ENCODE results near the gene HIGD1C. TPM values are rescaled to one million over a fixed set of nuclear protein-coding genes. Genes with fewer than 3 reads are reported as not detected.

HIGD1C gene
- total and polyA plus RNA-seq, 2 of the 8 experiments (the other 6 are each of a cell fraction or from before 2014, with no cell fraction given) = not detected

GRCh38 chr12:50960130-50960529, 7.8 kb downstream of the HIGD1C start:
- Histone ChIP-seq H3K14ac (ENCODE audit: insufficient read length) (no peak overlapping the region), H3K79me1 (ENCODE audit: low read depth, low read length) (no peaks in the 10 kb centered on the region), H2AFZ (ENCODE audit: low read length) (no peak overlapping the region), H3K4ac (replicated peaks; ENCODE audit: insufficient read length, low read depth, low read length) (no peak overlapping the region), H3K4me3 (ENCODE audit: extremely low read depth in 1 of 4, insufficient read depth in 2 of 4, low read depth in 3 of 4, low read length in 4 of 4) (no peak overlapping the region), H4K91ac (replicated peaks; ENCODE audit: insufficient read length, low read length) (no peak overlapping the region), H2BK120ac (replicated peaks; ENCODE audit: low read depth, low read length) (no peak overlapping the region), H3K27ac (ENCODE audit: low read depth, low read length) (no peak overlapping the region), H2BK20ac (ENCODE audit: low read length) (no peak overlapping the region), H2BK12ac (ENCODE audit: low read depth, low read length) (no peak overlapping the region), H3K4me2 (ENCODE audit: insufficient read depth in 1 of 2, low read depth in 2 of 2, low read length in 2 of 2) (no peak overlapping the region), H3K9ac (replicated peaks in 1 of 4; ENCODE audit: extremely low read depth in 1 of 4, low read depth in 3 of 4, low read length in 3 of 4) (no peak overlapping the region), H3K36me3 (ENCODE audit: control insufficient read depth in 2 of 4, insufficient read depth in 4 of 4, low read length in 3 of 4) (no peaks in the 10 kb centered on the region), H3K56ac (replicated peaks; ENCODE audit: insufficient read length, low read depth, low read length) (no peak overlapping the region), H2AK5ac (ENCODE audit: low read depth, low read length) (no peak overlapping the region), H3K9me3 (ENCODE audit: insufficient read depth in 2 of 2, low read depth in 1 of 2, low read length in 1 of 2) (no peaks in the 10 kb centered on the region), H2BK5ac (ENCODE audit: low read depth, low read length) (no peak overlapping the region), H3K18ac (ENCODE audit: extremely low read depth, low read length) (no peak overlapping the region), H3K27me3 (replicated peaks in 1 of 4; ENCODE audit: control insufficient read depth in 3 of 4, extremely low read depth in 1 of 4, insufficient read depth in 3 of 4, low read length in 3 of 4) (no peaks in the 10 kb centered on the region), H3K4me1 (replicated peaks in 1 of 4; ENCODE audit: control insufficient read depth in 3 of 4, insufficient read depth in 4 of 4, low read length in 3 of 4) (no peaks in the 10 kb centered on the region), H3K23ac (ENCODE audit: insufficient read length) (no peak overlapping the region), H3K23me2 (ENCODE audit: low read depth, low read length) (no peaks in the 10 kb centered on the region), H3K79me2 (ENCODE audit: control insufficient read depth in 1 of 2, insufficient read depth in 2 of 2, low read length in 2 of 2) (no peaks in the 10 kb centered on the region), H2BK15ac (ENCODE audit: low read length) (no peak overlapping the region), H4K5ac (ENCODE audit: insufficient read length, low read depth, low read length) (no peak overlapping the region), H4K8ac (ENCODE audit: extremely low read depth, insufficient read depth, low read length) (no peak overlapping the region), H4K20me1 (replicated peaks in 1 of 2; ENCODE audit: control insufficient read depth in 1 of 2, insufficient read depth in 2 of 2, low read length in 2 of 2) (no peaks in the 10 kb centered on the region)
- POLR2A ChIA-PET (ENCODE audit: partially characterized antibody) = no interaction called here
- CTCF ChIA-PET (ENCODE audit: partially characterized antibody) = interaction anchor here (0.6 kb wide), 1 partner anchor 96 kb away, joined by 5 read pairs; no protein-coding TSS in a partner anchor
- DNase-seq (ENCODE audit: low read depth in 1 of 2, low spot score in 2 of 2) (no peak), FAIRE-seq (no peak)
- TF ChIP-seq GABPA (IDR thresholded peaks at IDR 0.05; ENCODE audit: borderline replicate concordance, insufficient read depth, low read length) (no peak), EP300 (IDR thresholded peaks at IDR 0.05; ENCODE audit: borderline replicate concordance in 1 of 2, low read depth in 2 of 2, low read length in 2 of 2) (no peak), CREB1 (IDR thresholded peaks at IDR 0.05) (no peak)

All from H1 (cell line).